ENCODE measurements around the gene PXMP4. TPM values are rescaled to one million over a fixed set of nuclear protein-coding genes. Genes with fewer than 3 reads are reported as not detected.
A peak's percentile ranks its signal among the peaks of the same experiment; 100 is the strongest.

PXMP4 gene
- polyA plus RNA-seq, 2 of the 4 experiments (the other 2 are of a cell fraction): 4.5 to 6.6 TPM

DNA sequence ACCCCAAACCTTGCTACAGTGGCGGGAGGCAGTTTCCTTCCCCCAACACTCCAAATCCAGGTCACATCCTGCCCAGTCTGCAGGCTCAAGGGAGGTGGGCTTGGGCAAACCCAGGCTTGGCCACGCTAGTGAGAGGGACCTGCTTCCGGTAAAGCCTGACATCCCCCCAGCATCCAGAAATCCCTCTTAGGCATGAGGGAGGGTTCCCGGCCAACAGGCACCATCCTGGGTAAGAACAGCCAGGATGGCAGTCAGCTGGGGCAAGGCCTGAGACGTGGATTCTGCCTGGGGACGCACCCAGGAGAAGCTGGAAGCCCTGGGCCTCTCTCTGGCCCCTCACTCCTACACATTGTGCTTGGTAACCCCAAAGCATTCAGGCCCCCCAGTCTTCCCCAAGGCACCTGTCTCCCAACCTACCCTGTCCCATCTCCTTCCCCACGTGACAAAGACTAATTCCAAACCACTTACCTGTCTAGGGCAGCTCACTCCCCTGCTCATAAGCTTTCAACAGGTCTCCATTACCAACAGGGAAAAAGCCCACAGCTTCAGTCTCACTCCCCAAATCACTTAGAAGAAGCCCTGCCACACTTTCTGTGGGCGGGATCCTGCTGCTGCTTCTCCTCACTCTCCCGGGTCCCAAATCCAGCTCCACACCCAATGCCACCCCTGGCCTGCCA lies 55.9 kb downstream of the PXMP4 start:
- ATAC-seq (peak; percentile 7 to 9; a peak in 4 of 6 replicates), DNase-seq (ENCODE audit: low read depth in 1 of 2, low spot score in 1 of 2) (no peak), FAIRE-seq (no peak)
- Histone ChIP-seq H3K4me2 (peak overlapping the region; percentile 99), H3K27ac (peak overlapping the region; percentile 83 to 95), H3K4me1 (peaks cover 15% of the 10 kb centered on the region), H3K9me3 (no peaks in the 10 kb centered on the region), H3K4me3 (peak overlapping the region; percentile 68)
- CTCF ChIA-PET: interaction anchor here (0.8 to 3.3 kb wide), 8 partner anchors 8 to 406 kb away, joined by 3 to 28 read pairs (median 4); no protein-coding TSS in a partner anchor
- 72% methylated on average over 8 of the region's 9 CpGs for WGBS (ENCODE audit: missing lambda C conversion rate)
- POLR2A ChIA-PET: interaction anchor here (1.0 to 2.2 kb wide), 8 partner anchors 9 to 174 kb away, joined by 3 to 14 read pairs (median 4); partner anchors contain the start of genes CBFA2T2, E2F1, PXMP4 and ZNF341
- TF ChIP-seq JUN (IDR thresholded peaks at IDR 0.05) (no peak), PHF8 (IDR thresholded peaks at IDR 0.05; ENCODE audit: borderline replicate concordance, low read depth) (0 out of 2 replicates have a peak, but pooled peaks have one; percentile 0), HDAC2 (IDR thresholded peaks at IDR 0.05) (no peak), KDM5A (IDR thresholded peaks at IDR 0.05) (no peak), MAFK (IDR thresholded peaks at IDR 0.05; ENCODE audit: partially characterized antibody) (no peak), CBX2 (IDR thresholded peaks at IDR 0.05; ENCODE audit: borderline replicate concordance, low read depth) (no peak)
- TF ChIP-seq, protein P1, sequence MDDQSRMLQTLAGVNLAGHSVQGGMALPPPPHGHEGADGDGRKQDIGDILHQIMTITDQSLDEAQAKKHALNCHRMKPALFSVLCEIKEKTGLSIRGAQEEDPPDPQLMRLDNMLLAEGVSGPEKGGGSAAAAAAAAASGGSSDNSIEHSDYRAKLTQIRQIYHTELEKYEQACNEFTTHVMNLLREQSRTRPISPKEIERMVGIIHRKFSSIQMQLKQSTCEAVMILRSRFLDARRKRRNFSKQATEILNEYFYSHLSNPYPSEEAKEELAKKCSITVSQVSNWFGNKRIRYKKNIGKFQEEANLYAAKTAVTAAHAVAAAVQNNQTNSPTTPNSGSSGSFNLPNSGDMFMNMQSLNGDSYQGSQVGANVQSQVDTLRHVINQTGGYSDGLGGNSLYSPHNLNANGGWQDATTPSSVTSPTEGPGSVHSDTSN (IDR thresholded peaks at IDR 0.05): no peak
- TF ChIP-seq, protein P2, sequence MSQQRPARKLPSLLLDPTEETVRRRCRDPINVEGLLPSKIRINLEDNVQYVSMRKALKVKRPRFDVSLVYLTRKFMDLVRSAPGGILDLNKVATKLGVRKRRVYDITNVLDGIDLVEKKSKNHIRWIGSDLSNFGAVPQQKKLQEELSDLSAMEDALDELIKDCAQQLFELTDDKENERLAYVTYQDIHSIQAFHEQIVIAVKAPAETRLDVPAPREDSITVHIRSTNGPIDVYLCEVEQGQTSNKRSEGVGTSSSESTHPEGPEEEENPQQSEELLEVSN (IDR thresholded peaks at IDR 0.05; ENCODE audit: borderline replicate concordance, low read depth): no peak

DNA sequence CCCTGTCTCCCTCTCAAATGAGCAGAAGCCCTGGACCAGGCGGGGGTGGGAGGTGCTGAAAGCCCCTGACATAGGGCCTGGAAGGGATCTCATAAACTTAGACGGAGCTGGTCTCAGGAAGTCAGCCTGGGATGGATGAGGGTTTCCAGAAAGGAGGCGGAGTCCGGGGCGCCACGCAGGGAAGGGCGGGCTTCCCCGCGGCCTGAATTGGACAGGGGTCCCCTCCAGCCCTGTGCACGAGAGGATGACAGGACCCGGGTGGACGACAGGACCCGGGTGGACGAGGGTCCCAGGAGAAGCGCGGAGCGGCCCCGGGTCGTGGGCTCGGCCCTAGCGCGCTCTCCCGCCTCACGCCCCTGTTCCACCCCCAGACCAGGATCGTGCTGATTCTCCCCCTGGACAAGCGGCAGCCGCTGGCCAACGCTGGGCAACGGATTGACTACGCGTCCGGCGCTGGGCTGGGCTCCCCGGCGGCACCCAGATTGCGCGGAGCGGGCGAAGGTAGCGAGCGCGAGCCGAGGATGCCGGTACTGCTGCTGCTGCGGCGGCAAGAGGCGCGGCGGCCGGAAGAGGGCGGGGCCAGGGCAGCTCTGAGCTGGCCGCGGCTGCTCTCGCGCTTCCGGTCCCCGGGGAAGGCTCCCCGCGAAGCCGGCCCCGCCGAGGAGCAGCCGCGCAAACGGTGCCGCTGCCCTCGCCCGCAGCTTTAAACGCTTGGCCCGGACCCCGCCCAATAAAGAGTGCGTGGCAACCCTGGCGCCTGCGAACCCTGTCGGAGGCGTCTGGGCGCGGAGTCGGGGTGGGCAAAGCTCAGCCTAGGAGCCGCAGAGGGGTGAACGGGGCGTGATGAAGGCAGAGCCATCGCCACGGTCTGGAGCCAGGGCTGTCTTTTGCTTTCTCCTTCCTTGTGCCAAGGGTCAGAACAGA lies 56.7 kb downstream of the PXMP4 start:
- peaks cover 15% of the 10 kb centered on the region for H3K4me1 ChIP-seq
- CTCF ChIA-PET: interaction anchor here (0.5 to 3.3 kb wide), 10 partner anchors 8 to 217 kb away, joined by 3 to 28 read pairs (median 3); no protein-coding TSS in a partner anchor
- H3K4me2 ChIP-seq: peak overlapping the region; percentile 99
- TF ChIP-seq MAZ (IDR thresholded peaks at IDR 0.05; ENCODE audit: borderline replicate concordance, low read depth, low read length) (no peak), JUN (IDR thresholded peaks at IDR 0.05) (peak in 1 of 2 experiments; percentile 95; a peak in 4 of 5 replicates), PHF8 (IDR thresholded peaks at IDR 0.05; ENCODE audit: borderline replicate concordance, low read depth) (peak; percentile 51; the same call in 1 of the 2 replicates), ZC3H11A (IDR thresholded peaks at IDR 0.05) (no peak), MAFK (IDR thresholded peaks at IDR 0.05; ENCODE audit: partially characterized antibody) (no peak), POLR2A (IDR thresholded peaks at IDR 0.05; ENCODE audit: low read length) (peak; percentile 78)
- TF ChIP-seq, protein P3, sequence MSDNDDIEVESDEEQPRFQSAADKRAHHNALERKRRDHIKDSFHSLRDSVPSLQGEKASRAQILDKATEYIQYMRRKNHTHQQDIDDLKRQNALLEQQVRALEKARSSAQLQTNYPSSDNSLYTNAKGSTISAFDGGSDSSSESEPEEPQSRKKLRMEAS (IDR thresholded peaks at IDR 0.05): peak; percentile 64
- TF ChIP-seq, protein P2 (IDR thresholded peaks at IDR 0.05; ENCODE audit: borderline replicate concordance, low read depth): peak; percentile 72
- TF ChIP-seq, protein P1 (IDR thresholded peaks at IDR 0.05): peak; percentile 61; the same call in 1 of the 2 replicates
- TF ChIP-seq, protein P4, sequence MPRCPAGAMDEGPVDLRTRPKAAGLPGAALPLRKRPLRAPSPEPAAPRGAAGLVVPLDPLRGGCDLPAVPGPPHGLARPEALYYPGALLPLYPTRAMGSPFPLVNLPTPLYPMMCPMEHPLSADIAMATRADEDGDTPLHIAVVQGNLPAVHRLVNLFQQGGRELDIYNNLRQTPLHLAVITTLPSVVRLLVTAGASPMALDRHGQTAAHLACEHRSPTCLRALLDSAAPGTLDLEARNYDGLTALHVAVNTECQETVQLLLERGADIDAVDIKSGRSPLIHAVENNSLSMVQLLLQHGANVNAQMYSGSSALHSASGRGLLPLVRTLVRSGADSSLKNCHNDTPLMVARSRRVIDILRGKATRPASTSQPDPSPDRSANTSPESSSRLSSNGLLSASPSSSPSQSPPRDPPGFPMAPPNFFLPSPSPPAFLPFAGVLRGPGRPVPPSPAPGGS (IDR thresholded peaks at IDR 0.05): peak; percentile 87; the same call in 1 of the 3 replicates
- ATAC-seq (peak; percentile 86 to 93), DNase-seq (ENCODE audit: low read depth in 1 of 2, low spot score in 1 of 2) (peak; percentile 68 to 73), FAIRE-seq (no peak)
- POLR2A ChIA-PET: interaction anchor here (0.7 to 2.2 kb wide), 8 partner anchors 10 to 330 kb away, joined by 3 to 14 read pairs (median 4); partner anchors contain the start of genes CBFA2T2, E2F1, RALY and ZNF341
- WGBS (ENCODE audit: missing lambda C conversion rate): 3% methylated on average over 53 of the region's 84 CpGs
- peak overlapping the region; percentile 68 for H3K4me3 ChIP-seq
- peak overlapping the region; percentile 83 to 95 for H3K27ac ChIP-seq
- H3K9me3 ChIP-seq: no peaks in the 10 kb centered on the region

All from A549 (cell line).